Muscle of leg (tissue), 11 donors: ENCODE data around the gene IGF2R. TPM values are rescaled to one million over a fixed set of nuclear protein-coding genes. Genes with fewer than 3 reads are reported as not detected.
"Not testable (repeated sequence)": the region's sequence is repeated elsewhere in the genome, so short reads cannot be mapped to it uniquely, and the experiment has no call there.

Experiments
- DNase-seq: peaks from one replicate; pipeline ENCODE4 v3.0.0; 2013
- H3K27ac ChIP-seq: one replicate; pipeline ENCODE4 v1.5.1; 2013; ENCODE audit warnings: mild to moderate bottlenecking, low read length, control low read depth
- H3K27me3 ChIP-seq: one replicate; pipeline ENCODE4 v1.6.1; 2013; ENCODE audit warnings: low read length; ENCODE audit not compliant: control insufficient read depth, insufficient read depth
- H3K36me3 ChIP-seq: one replicate; pipeline ENCODE4 v1.6.1; 2013; ENCODE audit warnings: low read length; ENCODE audit not compliant: control insufficient read depth, insufficient read depth
- H3K4me1 ChIP-seq: one replicate; pipeline ENCODE4 v1.6.1; 2013; ENCODE audit warnings: low read length; ENCODE audit not compliant: control insufficient read depth, insufficient read depth
- H3K4me3 ChIP-seq: one replicate; pipeline ENCODE4 v1.5.1; 2013; ENCODE audit warnings: low read length, control low read depth
- H3K9me3 ChIP-seq: replicated peaks from 2 replicates; pipeline ENCODE4 v1.6.1; 2013; ENCODE audit warnings: low read depth, low read length; ENCODE audit not compliant: control insufficient read depth
- WGBS: methylation state at CpG from one replicate; pipeline ENCODE4 v1.1.5; 2013; ENCODE audit warnings: missing lambda C conversion rate; ENCODE audit not compliant: insufficient coverage; 5-methylcytosine and 5-hydroxymethylcytosine counted together
- polyA plus RNA-seq, 8 donors: library from polyadenylated mRNA; unstranded; fragments of 120-200 nt; gene quantifications; one replicate each; pipeline versions ENCODE4 v1.2.1 to v1.2.3, GENCODE V29; 2013; ENCODE audit warnings: inconsistent platforms in 1 of 8, low replicate concordance in 1 of 8; ENCODE audit not compliant: insufficient read length in 8 of 8, insufficient read depth in 1 of 8
- total RNA-seq: library from RNA; stranded (reverse); fragments of 120-200 nt; gene quantifications from one replicate; pipeline ENCODE4 v1.2.4, GENCODE V29; 2013

Gene IGF2R
- total and polyA plus RNA-seq, 9 donors, result 66.6 to 133 (median 123) TPM

DNA sequence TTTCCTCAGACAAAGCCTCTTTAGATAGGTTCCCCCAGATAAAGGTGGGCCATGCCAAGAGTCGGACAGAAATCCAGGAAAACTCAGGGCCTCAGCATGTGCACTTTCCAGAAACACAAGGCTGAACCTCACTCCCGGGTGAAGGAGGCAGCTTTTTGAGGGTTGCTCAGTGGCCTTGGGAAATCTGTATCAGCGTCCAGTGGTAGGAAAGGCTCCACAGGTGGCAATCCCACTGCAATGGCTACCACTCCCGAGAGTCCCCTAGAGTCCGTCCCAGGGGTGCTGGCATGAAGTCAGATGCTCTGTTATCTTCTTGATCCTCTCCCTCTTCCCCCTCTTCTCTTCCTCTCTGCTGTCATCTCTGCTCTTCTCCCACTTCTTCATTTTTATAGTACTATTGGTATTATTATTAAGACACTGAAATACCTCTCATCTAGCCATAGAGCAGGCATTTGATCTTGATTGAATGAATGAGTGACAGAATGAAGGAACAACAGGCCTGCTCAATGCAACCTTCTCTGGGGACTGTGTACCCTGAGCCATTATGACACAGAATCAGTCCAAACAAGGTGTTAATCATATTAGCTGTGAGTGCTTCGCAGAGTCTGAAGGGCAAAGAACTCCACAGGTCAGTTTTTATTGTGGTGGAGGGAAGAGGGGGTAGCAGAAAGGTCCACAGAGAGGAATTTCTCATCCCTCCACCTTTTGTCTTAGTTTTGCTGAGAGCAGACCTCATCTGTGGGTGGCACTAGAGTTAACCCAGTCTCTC, 166.1 kb downstream of the IGF2R start:
- Histone ChIP-seq H3K9me3 (no peaks in the 10 kb centered on the region), H3K27me3 (no peaks in the 10 kb centered on the region), H3K4me1 (no peaks in the 10 kb centered on the region), H3K27ac (no peak overlapping the region), H3K4me3 (no peak overlapping the region), H3K36me3 (peaks cover 13% of the 10 kb centered on the region)
- DNase-seq, result no peak
- WGBS, result 75% methylated on average over 4 of the region's 6 CpGs

DNA sequence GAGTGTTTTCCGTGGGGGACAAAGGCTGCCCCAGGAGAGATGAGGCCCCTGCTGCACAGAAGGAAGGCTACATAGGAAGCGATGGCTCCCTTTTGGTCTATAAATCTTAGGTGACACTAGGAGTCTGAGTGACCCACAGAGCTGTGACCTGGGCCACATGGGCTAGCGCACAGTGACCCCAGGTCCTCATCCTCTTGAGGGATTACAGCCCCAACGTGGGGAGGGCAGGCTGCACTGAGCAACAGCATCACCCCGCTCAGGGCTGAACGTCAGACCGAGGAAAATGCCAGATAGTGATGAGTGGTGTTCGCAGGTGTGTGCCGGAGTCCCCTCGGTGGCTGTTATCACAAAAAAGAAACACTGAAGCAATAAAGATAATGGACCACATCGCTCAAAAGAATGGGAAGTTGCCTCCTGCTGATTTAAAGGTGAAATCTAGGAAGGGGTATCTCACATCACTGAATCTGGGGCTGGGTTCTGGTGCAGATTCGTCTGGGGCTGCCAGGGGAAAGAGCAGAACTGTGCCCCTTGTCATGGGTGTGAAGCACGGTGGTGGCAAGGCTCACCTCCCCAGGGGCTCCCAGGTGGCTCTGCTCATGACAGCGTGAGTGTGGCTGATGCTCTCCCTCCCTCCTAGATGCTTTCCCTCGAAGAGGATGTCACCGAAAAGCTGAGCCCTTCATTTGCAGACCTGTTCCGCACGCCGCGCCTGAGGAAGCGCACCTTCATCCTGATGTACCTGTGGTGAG, 167.2 kb downstream of the IGF2R start:
- WGBS, result 83% methylated on average over 15 of the region's 21 CpGs
- Histone ChIP-seq H3K27ac (no peak overlapping the region), H3K36me3 (peaks cover 8% of the 10 kb centered on the region), H3K4me3 (no peak overlapping the region), H3K9me3 (no peaks in the 10 kb centered on the region), H3K27me3 (no peaks in the 10 kb centered on the region), H3K4me1 (no peaks in the 10 kb centered on the region)
- DNase-seq, result no peak

DNA sequence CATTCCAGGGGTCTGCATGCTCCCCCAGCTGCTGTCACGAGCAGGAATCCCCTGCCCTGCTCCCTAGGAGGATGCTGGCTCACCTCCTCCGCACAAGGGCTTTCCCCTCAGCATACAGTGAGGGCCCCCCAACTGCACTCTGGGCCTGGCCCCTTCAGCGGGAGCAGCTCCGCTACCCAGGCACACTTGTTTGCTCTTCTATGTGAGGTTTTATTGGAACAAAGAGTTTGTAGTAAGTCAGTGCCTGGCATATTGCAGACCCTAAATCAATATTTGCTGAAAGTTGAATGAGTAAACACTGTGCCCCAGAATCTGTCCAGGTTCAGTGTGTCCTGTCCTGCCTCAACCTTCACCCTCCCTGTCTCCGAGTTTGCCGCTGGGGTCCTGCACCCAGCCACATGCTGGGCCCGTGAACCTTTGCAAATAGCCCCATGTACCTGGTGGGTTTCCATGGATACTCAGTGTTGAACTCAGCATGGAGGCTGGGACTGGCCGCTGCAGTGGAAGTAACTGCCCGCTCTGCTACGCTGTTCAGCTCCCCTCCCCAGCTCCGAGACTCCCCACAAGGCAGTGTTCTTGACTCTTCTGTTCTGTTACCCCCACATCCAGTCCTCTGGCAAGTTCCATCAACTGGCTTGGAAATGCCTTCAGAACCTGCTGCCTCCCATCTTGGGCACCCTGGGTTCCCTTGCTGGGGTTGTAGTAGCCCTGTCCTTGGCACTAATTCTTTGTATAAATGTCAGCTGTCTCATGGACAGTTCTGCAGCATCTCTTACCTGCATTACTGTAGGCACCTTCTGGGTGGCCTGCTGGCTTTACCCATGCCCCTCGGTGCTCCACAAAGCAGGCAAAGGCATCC, 168.5 kb downstream of the IGF2R start:
- Histone ChIP-seq H3K36me3 (peaks cover 8% of the 10 kb centered on the region), H3K27me3 (no peaks in the 10 kb centered on the region), H3K4me3 (no peak overlapping the region), H3K4me1 (no peaks in the 10 kb centered on the region), H3K9me3 (no peaks in the 10 kb centered on the region), H3K27ac (no peak overlapping the region)
- DNase-seq, result no peak
- WGBS, result 68% methylated on average over 10 of the region's 12 CpGs

DNA sequence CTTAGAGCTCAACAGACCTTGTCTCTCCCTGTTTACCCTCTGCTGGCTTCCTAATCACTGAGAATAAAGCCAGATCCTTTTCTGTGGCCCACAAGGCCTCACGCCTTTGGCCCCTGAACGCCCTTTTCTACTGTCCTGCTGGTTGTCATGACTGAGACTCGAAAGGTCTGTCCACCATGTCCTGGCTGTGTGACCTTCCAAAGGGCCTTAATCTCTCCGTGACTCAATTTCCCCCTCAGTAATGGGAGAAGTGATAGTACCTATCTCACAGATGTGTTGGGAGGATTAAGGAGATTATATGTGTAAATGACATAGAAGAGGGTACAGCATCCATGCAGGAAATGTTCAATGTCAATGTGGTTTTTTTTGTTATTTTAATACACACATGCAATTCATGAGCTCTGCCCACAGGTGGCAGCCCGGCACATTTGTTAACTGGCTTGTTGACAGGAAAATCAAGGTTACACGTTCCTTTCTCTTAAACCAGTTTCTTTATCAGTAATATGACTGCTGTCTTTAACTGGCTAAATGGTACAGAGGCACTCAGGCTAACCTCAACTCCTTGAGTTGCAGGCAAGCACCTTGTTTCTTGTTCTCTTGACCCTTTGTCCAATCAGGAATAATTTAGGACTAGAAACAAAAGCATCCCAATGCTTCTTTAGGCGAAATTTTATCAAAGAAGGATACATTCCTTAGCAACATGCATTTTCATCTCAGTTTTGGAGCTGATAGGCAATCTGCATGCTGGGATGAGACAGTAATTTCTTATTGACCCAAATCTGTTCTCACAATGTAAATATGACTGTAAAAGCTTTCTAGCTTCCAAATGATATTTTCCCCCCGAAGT, 169.3 kb downstream of the IGF2R start:
- WGBS, result 24% methylated on average over 3 of the region's 8 CpGs
- Histone ChIP-seq H3K27me3 (no peaks in the 10 kb centered on the region), H3K4me1 (no peaks in the 10 kb centered on the region), H3K27ac (no peak overlapping the region), H3K4me3 (no peak overlapping the region), H3K36me3 (peaks cover 11% of the 10 kb centered on the region), H3K9me3 (no peaks in the 10 kb centered on the region)
- DNase-seq, result peak; percentile 73

DNA sequence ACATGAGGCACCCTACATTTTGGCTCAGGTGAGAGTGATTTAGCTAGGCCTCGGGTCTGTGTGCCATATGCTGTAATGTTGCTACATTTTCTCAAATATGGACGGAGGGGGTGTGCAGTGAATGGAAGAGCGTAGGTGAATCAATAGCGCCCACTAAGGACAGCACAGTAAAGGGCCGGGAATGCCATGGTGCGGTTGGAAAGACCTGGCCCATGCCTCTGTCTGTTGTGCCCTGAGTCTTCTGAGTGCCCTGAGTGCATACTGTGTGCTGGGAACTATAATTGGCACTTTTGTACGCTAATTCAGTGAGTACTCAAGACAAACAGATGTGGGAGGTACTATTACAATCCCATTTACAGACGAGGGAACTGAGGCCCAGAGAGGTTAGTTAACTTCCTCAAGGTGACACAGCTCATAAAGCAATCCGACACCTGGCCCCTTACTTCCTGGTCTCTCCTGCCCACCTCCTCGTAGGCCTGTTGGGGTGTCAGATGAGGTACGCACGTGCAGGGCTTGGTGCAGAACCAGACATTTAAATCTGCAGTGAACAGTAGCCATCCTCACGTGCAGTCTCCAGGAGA, 170.0 kb downstream of the IGF2R start:
- Histone ChIP-seq H3K4me3 (no peak overlapping the region), H3K4me1 (no peaks in the 10 kb centered on the region), H3K36me3 (peaks cover 16% of the 10 kb centered on the region), H3K9me3 (no peaks in the 10 kb centered on the region), H3K27ac (no peak overlapping the region), H3K27me3 (no peaks in the 10 kb centered on the region)
- WGBS, result 70% methylated on average over 10 of the region's 13 CpGs
- no peak for DNase-seq

DNA sequence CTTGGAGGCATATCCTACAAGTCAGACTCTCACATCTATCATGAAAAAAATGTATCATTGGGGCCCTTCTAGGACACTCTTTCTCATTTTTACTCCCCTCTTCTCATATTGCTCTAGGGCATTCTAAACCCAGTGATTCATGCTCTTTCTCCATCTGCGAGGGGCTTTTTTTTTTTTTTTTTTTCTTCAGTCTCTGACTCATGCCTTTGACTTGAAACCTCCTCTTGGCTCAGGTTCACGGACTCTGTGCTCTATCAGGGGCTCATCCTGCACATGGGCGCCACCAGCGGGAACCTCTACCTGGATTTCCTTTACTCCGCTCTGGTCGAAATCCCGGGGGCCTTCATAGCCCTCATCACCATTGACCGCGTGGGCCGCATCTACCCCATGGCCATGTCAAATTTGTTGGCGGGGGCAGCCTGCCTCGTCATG, 170.6 kb downstream of the IGF2R start:
- no peak overlapping the region for H3K27ac ChIP-seq
- peak; percentile 63 for DNase-seq
- no peaks in the 10 kb centered on the region for H3K4me1 ChIP-seq
- no peaks in the 10 kb centered on the region for H3K9me3 ChIP-seq
- no peak overlapping the region for H3K4me3 ChIP-seq
- peaks cover 15% of the 10 kb centered on the region for H3K36me3 ChIP-seq
- WGBS, result 62% methylated on average over 6 of the region's 12 CpGs
- H3K27me3 ChIP-seq, result no peaks in the 10 kb centered on the region

DNA sequence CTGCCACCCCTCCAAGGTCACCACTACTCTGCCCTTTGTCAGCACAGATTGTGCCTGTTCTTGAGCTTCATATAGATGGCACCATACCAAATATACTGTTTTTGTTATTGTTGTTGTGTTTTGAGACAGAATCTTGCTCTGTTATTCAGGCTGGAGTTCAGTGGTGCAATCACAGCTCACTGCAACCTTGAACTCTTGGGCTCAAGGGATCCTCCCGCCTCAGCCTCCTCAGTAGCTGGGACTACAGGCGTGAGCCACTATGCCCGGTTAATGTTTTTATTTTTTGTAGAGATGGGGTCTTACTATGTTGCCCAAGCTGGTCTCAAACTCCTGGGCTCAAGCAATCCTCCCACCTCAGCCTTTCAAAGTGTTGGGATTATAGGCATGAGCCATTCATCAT, 171.6 kb downstream of the IGF2R start:
- not testable (repeated sequence) for H3K27me3 ChIP-seq, DNase-seq, H3K4me3 ChIP-seq, H3K9me3 ChIP-seq, H3K4me1 ChIP-seq, H3K27ac ChIP-seq
- WGBS, result 100% methylated on average over 1 of the region's 3 CpGs
- H3K36me3 ChIP-seq, result peaks cover 12% of the 10 kb centered on the region

DNA sequence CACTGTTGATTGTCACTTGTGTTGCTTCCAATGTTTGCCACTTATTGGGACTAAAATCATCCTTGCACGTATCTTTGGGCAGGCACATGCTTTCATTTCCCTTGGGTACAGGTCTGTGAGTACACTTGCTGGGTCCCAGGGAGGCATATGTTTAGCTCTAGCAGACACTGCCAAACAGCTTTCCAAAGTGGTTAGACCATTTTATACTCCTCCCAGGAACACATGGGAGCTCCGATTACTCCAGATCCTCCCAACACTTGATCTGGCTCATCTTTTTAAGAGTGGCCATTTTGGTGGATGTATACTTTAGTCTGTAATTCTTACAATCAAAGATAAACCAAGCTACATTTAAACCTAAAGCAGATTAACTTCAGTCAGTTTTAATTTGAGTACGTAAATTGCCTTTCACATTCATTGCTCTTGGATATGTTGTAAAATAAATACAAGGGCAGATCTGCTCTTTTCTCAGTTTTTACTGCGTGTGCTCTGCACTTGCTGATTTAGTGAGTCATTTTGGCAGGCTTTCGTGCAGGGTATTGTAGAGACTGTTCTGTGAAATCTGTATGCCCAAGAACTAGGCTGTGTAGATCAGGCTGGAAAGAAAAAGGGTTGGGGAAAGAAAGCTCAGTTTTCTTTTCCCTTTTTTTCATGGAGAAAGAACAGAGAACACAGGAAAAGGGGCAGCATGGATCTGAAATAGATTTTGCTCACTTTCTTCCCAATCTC, 172.3 kb downstream of the IGF2R start:
- H3K27me3 ChIP-seq, result no peaks in the 10 kb centered on the region
- WGBS, result 25% methylated on average over 3 of the region's 5 CpGs
- H3K27ac ChIP-seq, result no peak overlapping the region
- H3K4me1 ChIP-seq, result no peaks in the 10 kb centered on the region
- DNase-seq, result peak; percentile 58
- no peak overlapping the region for H3K4me3 ChIP-seq
- peaks cover 12% of the 10 kb centered on the region for H3K36me3 ChIP-seq
- no peaks in the 10 kb centered on the region for H3K9me3 ChIP-seq
